Breast epithelium (tissue), 4 donors: Measurements from ENCODE around the gene IRAK2. TPM values are rescaled to one million over a fixed set of nuclear protein-coding genes. Genes with fewer than 3 reads are reported as not detected.

Experiments used
- DNase-seq, 2 donors: peaks; one replicate each; pipeline ENCODE4 v3.0.0-alpha.2; 2019; ENCODE audit warnings: low spot score in 2 of 2
- H3K27ac ChIP-seq, 2 donors: fragments of 200-600 bp; sonication (generic) in 1 of 2; one replicate each; pipeline ENCODE4 v1.5.1; 2016 to 2019; ENCODE audit warnings: mild to moderate bottlenecking in 1 of 2
- H3K27me3 ChIP-seq, 2 donors: fragments of 200-600 bp; sonication (generic) in 1 of 2; one replicate each; pipeline versions ENCODE4 v1.5.1 to v1.6.0; 2017 to 2019; ENCODE audit warnings: control low read depth in 1 of 2, mild to moderate bottlenecking in 1 of 2
- H3K36me3 ChIP-seq: fragments of 200-600 bp; one replicate; pipeline ENCODE4 v1.5.1; 2019
- H3K4me1 ChIP-seq, 2 donors: fragments of 200-600 bp; sonication (generic); one replicate each; pipeline ENCODE4 v1.5.1; 2016 to 2019; ENCODE audit warnings: control low read depth in 1 of 2
- H3K4me3 ChIP-seq, 3 donors: fragments of 200-600 bp; sonication (generic); 1 replicate in 2 of 3; 2 replicates in 1 of 3; pipeline ENCODE4 v1.5.1; 2016 to 2019; ENCODE audit warnings: mild to moderate bottlenecking in 3 of 3, moderate library complexity in 2 of 3
- H3K9me3 ChIP-seq, 2 donors: fragments of 200-600 bp; sonication (generic) in 1 of 2; one replicate each; pipeline ENCODE4 v1.5.1; 2016 to 2019; ENCODE audit warnings: control low read depth in 1 of 2
- POLR2A ChIP-seq: fragments of 450-650 bp; IDR thresholded peaks from one replicate; pipeline ENCODE4 v1.6.1; 2016; ENCODE audit warnings: antibody characterized with exemption, mild to moderate bottlenecking, moderate library complexity
- POLR2AphosphoS5 ChIP-seq, 3 donors: sonication (generic); formaldehyde crosslinking; IDR thresholded peaks; one replicate each; pipeline ENCODE4 v1.6.1; 2017; ENCODE audit warnings: antibody characterized with exemption in 3 of 3
- intact Hi-C: fragments of 100-400 bp; cut with DNase I; formaldehyde crosslinking; loops from one replicate; pipeline ENCODE4 v1.15.1; 2023; ENCODE audit warnings: low total_unique reads
- total RNA-seq, 3 donors: library from RNA; depleted of rRNA; stranded (reverse); fragments of >200 nt; gene quantifications; one replicate each; pipeline ENCODE4 v1.1.0, GENCODE V29; 2016
- TF ChIP-seq, protein P1 (sequence below), 3 donors: fragments of 450-650 bp; IDR thresholded peaks; one replicate each; pipeline ENCODE4 v1.5.1; 2016 to 2017; ENCODE audit warnings: antibody characterized with exemption in 3 of 3, mild to moderate bottlenecking in 3 of 3, moderate library complexity in 3 of 3

IRAK2 gene
- total RNA-seq, 3 donors from 2014 or later = 3.4 to 7.2 (median 5.1) TPM

DNA sequence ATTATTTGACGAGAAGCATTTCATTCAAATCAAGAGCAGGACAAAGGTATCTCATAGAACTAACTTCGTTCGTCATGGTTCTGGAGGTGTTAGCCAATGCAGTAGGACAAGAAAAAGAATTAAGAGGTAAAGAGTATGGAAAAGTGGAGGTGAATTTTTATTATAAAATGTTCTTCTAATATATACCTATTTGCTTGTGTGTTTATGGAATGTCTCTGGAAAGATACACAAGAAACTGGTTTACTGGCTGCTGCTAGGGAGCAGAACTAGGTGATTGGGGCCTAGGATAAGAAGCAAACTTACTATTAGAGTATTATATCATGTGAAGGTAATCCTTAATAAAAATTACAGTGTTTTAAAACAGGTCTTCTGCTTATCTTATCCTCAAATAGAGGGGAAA lies 52.6 kb downstream of the IRAK2 start:
- no peaks in the 10 kb centered on the region for H3K4me1 ChIP-seq
- TF ChIP-seq, protein P1, sequence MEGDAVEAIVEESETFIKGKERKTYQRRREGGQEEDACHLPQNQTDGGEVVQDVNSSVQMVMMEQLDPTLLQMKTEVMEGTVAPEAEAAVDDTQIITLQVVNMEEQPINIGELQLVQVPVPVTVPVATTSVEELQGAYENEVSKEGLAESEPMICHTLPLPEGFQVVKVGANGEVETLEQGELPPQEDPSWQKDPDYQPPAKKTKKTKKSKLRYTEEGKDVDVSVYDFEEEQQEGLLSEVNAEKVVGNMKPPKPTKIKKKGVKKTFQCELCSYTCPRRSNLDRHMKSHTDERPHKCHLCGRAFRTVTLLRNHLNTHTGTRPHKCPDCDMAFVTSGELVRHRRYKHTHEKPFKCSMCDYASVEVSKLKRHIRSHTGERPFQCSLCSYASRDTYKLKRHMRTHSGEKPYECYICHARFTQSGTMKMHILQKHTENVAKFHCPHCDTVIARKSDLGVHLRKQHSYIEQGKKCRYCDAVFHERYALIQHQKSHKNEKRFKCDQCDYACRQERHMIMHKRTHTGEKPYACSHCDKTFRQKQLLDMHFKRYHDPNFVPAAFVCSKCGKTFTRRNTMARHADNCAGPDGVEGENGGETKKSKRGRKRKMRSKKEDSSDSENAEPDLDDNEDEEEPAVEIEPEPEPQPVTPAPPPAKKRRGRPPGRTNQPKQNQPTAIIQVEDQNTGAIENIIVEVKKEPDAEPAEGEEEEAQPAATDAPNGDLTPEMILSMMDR (IDR thresholded peaks at IDR 0.05) = no peak
- no peak for TF ChIP-seq POLR2AphosphoS5 (IDR thresholded peaks at IDR 0.05)
- no peak for TF ChIP-seq POLR2A
- H3K36me3 ChIP-seq = peaks cover 3% of the 10 kb centered on the region
- H3K4me3 ChIP-seq = no peak overlapping the region
- H3K27ac ChIP-seq = no peak overlapping the region
- peaks cover 0 to 8% of the 10 kb centered on the region in 2 donors for H3K9me3 ChIP-seq
- intact Hi-C loops = loop anchor here (5.0 kb wide), 1 partner anchor 120 kb away; no protein-coding TSS in a partner anchor
- DNase-seq = no peak
- no peaks in the 10 kb centered on the region for H3K27me3 ChIP-seq

DNA sequence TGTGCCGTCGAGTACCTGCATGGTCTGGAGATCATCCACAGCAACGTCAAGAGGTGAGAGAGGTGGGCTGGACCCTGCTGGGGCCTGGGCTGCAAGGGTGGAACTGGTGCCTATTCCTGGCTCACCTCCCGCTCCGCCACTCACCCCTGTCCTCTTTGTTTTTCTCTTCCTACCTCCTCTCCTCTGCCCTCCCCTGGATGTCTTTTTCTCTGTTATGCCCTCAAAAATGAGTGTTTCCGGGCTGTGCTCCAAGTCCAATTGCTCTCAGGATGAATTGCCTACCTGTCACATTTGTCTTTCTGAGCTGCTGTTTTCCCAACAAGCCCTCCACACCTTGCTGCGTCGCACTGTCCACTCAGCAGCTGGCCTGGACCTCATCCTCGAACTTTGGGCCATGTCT lies 55.0 kb downstream of the IRAK2 start:
- Histone ChIP-seq H3K4me3 (no peak overlapping the region), H3K9me3 (peaks cover 0 to 8% of the 10 kb centered on the region in 2 donors), H3K27ac (no peak overlapping the region), H3K4me1 (no peaks in the 10 kb centered on the region), H3K27me3 (no peaks in the 10 kb centered on the region), H3K36me3 (peaks cover 3% of the 10 kb centered on the region)
- no peak for TF ChIP-seq POLR2A
- TF ChIP-seq, protein P1 (IDR thresholded peaks at IDR 0.05) = no peak
- TF ChIP-seq POLR2AphosphoS5 (IDR thresholded peaks at IDR 0.05) = no peak
- intact Hi-C loops = loop anchor here (5.0 kb wide), 1 partner anchor 118 kb away; no protein-coding TSS in a partner anchor
- DNase-seq = no peak

DNA sequence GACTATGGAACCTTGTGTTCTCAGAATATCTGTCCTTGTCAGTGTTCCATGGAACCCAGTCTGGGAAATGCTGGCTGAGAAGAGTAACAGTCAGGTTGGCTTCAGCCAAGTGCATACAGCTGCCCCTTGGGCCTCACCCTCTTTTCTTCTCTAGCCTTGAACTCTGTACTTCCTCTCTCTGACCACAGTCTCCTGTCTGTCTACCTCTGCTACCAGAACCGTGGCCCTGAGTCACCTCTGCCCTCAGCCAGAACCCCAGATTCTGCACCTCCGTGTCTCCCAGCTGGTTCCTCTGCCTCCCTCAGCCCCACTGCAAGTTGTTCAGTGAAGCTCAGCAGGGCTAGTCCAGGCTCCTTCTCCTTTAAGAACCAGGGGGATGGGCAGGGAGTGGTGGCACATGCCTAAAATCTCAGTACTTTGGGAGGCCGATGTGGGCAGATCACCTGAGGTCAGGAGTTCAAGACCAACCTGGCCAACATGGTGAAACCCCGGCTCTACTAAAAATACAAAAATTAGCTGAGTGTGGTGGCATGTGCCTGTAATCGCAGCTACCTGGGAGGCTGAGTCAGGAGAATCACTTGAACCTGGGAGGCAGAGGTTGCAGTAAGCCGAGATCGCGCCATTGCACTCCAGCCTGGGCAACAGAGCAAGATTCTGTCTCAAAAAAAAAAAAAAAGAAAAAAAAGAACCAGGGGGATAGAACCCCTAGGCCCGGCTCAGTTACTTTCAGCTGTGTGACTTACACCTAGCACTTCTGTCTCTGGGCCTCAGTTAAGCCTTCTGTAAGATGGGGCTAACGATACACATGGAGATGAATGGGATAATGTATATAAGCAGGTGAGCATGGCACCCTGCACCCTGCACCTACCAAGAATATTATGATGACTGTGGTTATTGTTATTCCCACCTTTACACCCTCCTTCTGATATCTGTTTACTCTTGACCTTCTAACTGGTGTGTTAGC lies 59.2 kb downstream of the IRAK2 start:
- intact Hi-C loops = no loop called here

DNA sequence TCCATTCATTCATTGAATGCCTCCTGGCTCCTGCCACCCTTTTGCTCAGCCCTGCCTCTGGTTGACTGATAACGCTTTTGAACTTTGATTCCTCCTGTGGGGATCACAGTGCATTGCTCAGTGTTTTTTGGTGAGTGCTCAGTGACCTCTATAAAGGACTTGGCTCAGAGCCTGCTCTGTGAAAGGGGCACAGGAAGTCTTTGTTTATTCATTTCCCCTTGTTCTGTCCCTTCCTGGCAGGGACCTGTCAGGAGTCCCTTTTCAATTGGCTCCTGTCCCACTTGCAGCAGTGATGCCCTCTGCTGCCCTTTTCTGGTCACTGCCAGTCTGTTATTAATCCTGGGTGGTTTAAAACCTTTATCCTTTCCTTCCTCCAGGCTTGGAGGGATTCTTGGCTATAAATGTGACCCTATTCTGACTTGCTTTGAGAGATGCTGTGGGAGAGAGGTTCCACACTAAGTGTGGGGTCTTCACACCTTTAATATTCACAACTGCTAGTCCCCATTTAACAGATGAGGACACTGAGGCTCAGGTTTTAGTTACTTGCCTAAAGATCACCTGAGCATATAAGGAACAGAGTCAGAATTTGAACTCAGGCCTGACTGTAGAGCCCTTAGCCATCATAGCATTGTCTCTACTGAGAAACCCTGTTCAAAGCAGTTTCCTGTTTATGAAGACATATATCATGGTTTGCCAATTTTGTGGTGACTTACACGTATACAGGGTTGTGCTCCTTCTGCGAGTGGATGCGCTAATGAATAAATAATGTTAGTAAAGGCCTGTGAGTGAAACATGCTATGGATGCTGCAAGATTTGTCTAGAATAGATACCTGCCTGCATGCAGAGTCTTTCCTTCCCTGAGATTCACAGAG lies 60.3 kb downstream of the IRAK2 start:
- no peak overlapping the region for H3K27ac ChIP-seq
- no peaks in the 10 kb centered on the region for H3K36me3 ChIP-seq
- no peaks in the 10 kb centered on the region for H3K27me3 ChIP-seq
- TF ChIP-seq POLR2AphosphoS5 (IDR thresholded peaks at IDR 0.05) (peak; percentile 74 to 88 (median 77)), POLR2A (no peak)
- TF ChIP-seq, protein P1 (IDR thresholded peaks at IDR 0.05) = peak; percentile 40 to 89 (median 82)
- peak; percentile 64 to 67 for DNase-seq
- H3K4me3 ChIP-seq = no peak overlapping the region
- no peaks in the 10 kb centered on the region for H3K9me3 ChIP-seq
- no peaks in the 10 kb centered on the region for H3K4me1 ChIP-seq
- intact Hi-C loops = no loop called here

More for the DNA sequence above, 59.2 kb downstream of the IRAK2 start:
- H3K4me1 ChIP-seq = no peaks in the 10 kb centered on the region
- H3K9me3 ChIP-seq = no peaks in the 10 kb centered on the region
- H3K27ac ChIP-seq = peak overlapping the region in 1 of 2 donors; percentile 7
- H3K27me3 ChIP-seq = no peaks in the 10 kb centered on the region
- TF ChIP-seq POLR2A (no peak), POLR2AphosphoS5 (IDR thresholded peaks at IDR 0.05) (no peak)
- TF ChIP-seq, protein P1 (IDR thresholded peaks at IDR 0.05) = no peak
- no peaks in the 10 kb centered on the region for H3K36me3 ChIP-seq
- no peak for DNase-seq
- no peak overlapping the region for H3K4me3 ChIP-seq
